K562 (cell line): ENCODE data around the gene ADAM30. TPM values are rescaled to one million over a fixed set of nuclear protein-coding genes. Genes with fewer than 3 reads are reported as not detected.

ENCODE experiments used
- ATAC-seq: fragments of 200-7000 bp; cut with Tn5 transposase; 3 replicates; pipeline ENCODE4 v1.9.1; 2020; ENCODE audit warnings: moderate library complexity
- BruUV-seq: library from RNA; stranded (reverse); fragments of 400-500 nt; replicated peaks from 2 replicates; lab custom pipeline; 2021; lab: Mats Ljungman, UMichigan
- CTCF ChIA-PET: fragments of 300-600 bp; formaldehyde crosslinking; extraction: SDS; loops from one replicate; lab custom pipeline; 2021; ENCODE audit warnings: low intra/inter-chr PET ratio; lab: Yijun Ruan, JAX
- POLR2A ChIA-PET: fragments of 300-600, 350-650 bp; sonication (Branson Sonifier 250); formaldehyde crosslinking; extraction: SDS; loops from one replicate; lab custom pipeline; 2021; ENCODE audit warnings: antibody characterized with exemption, inconsistent platforms; lab: Yijun Ruan, JAX
- DNase-seq, 4 experiments: peaks; one replicate each; pipeline versions ENCODE4 v3.0.0 to v3.0.0-alpha.2; 2011 to 2018; ENCODE audit warnings: low spot score in 3 of 4, mixed read lengths in 3 of 4; ENCODE audit errors: extremely low read depth in 1 of 4
- FAIRE-seq: peaks from 2 replicates; lab custom pipeline; 2011; peaks lifted over from hg19 to GRCh38; lab: Jason Lieb, UNC
- H2AFZ ChIP-seq: 2 replicates; pipeline ENCODE4 v1.6.0; 2011; ENCODE audit warnings: low read depth, low read length, control low read depth, inconsistent platforms
- H3K27ac ChIP-seq: fragments of 200-600 bp; 3 replicates; pipeline ENCODE4 v1.8.0; 2011; ENCODE audit warnings: low read depth, mild to moderate bottlenecking, control low read depth, inconsistent platforms, low read length, moderate library complexity, mixed read lengths; ENCODE audit errors: extremely low read depth
- H3K27me3 ChIP-seq, 2 experiments: fragments of 300-600 bp in 1 of 2; 2 replicates in 1 of 2; 3 replicates in 1 of 2; pipeline versions ENCODE4 v1.6.0 to v1.8.0; 2011; ENCODE audit warnings: inconsistent platforms in 2 of 2, low read length in 2 of 2, mild to moderate bottlenecking in 1 of 2, mixed read lengths in 1 of 2, moderate library complexity in 1 of 2; ENCODE audit not compliant: control insufficient read depth in 2 of 2, insufficient read depth in 2 of 2
- H3K36me3 ChIP-seq: fragments of 300-600 bp; 3 replicates; pipeline ENCODE4 v1.8.0; 2011; ENCODE audit warnings: mild to moderate bottlenecking, low read length, inconsistent platforms; ENCODE audit not compliant: control insufficient read depth, insufficient read depth
- H3K4me1 ChIP-seq, 2 experiments: fragments of 200-600 bp in 1 of 2; replicated peaks in 1 of 2; 2 replicates in 1 of 2; 3 replicates in 1 of 2; pipeline versions ENCODE4 v1.5.1 to v1.8.0; 2011; ENCODE audit warnings: inconsistent platforms in 2 of 2, low read length in 2 of 2, mild to moderate bottlenecking in 1 of 2, mixed read lengths in 1 of 2, moderate library complexity in 1 of 2; ENCODE audit not compliant: control insufficient read depth in 2 of 2, insufficient read depth in 2 of 2
- H3K4me2 ChIP-seq: 2 replicates; pipeline ENCODE4 v1.6.1; 2011; ENCODE audit warnings: low read length, control low read depth, inconsistent platforms, mixed read lengths; ENCODE audit not compliant: insufficient read depth
- H3K4me3 ChIP-seq: fragments of 200-600 bp; sonication (generic), shearing (Covaris generic); 2 replicates; pipeline ENCODE4 v1.5.1; 2016; ENCODE audit warnings: control low read depth, inconsistent platforms
- H3K79me2 ChIP-seq: fragments of 200-600 bp; 3 replicates; pipeline ENCODE4 v1.8.0; 2011; ENCODE audit warnings: low read length, inconsistent platforms; ENCODE audit not compliant: control insufficient read depth, insufficient read depth
- H3K9ac ChIP-seq, 2 experiments: 2 replicates each; pipeline versions ENCODE4 v1.6.0 to v1.6.1; 2011; ENCODE audit warnings: low read depth in 2 of 2, low read length in 2 of 2, control low read depth in 1 of 2, inconsistent platforms in 1 of 2, mild to moderate bottlenecking in 1 of 2, mixed read lengths in 1 of 2; ENCODE audit not compliant: insufficient read depth in 1 of 2
- H3K9me1 ChIP-seq: one replicate; pipeline ENCODE4 v1.6.0; 2011; ENCODE audit warnings: inconsistent platforms, mild to moderate bottlenecking, low read length, moderate library complexity; ENCODE audit not compliant: control insufficient read depth, insufficient read depth
- H3K9me3 ChIP-seq: replicated peaks from 2 replicates; pipeline ENCODE4 v1.5.1; 2011; ENCODE audit warnings: low read depth, low read length, inconsistent platforms; ENCODE audit not compliant: control insufficient read depth, insufficient read depth
- H4K20me1 ChIP-seq: replicated peaks from 2 replicates; pipeline ENCODE4 v1.6.1; 2011; ENCODE audit warnings: low read length, inconsistent platforms, mixed read lengths; ENCODE audit not compliant: control insufficient read depth, insufficient read depth
- ATF1 ChIP-seq, 2 experiments: fragments of 450-650 bp in 1 of 2; IDR thresholded peaks; 2 replicates each; pipeline ENCODE4 v1.6.1; 2016; ENCODE audit warnings: missing compliant biosample characterization in 1 of 2, missing genetic modification characterization in 1 of 2
- MCM7 ChIP-seq, 2 experiments: fragments of 450-650 bp; IDR thresholded peaks; 2 replicates each; pipeline ENCODE4 v1.6.1; 2016 to 2018
- NCOA4 ChIP-seq: fragments of 450-650 bp; IDR thresholded peaks from 2 replicates; pipeline ENCODE4 v1.6.1; 2018; ENCODE audit warnings: mild to moderate bottlenecking; ENCODE audit not compliant: partially characterized antibody
- POLR2A ChIP-seq: fragments of 450-650 bp; conservative IDR thresholded peaks from 2 replicates; pipeline ENCODE4 v1.6.1; 2016
- SMC3 ChIP-seq: conservative IDR thresholded peaks from 2 replicates; pipeline ENCODE4 v1.6.1; 2011; ENCODE audit warnings: low read depth, low read length, improper control_type of control experiment; ENCODE audit not compliant: insufficient read depth
- SNRNP70 ChIP-seq: fragments of 200-400 bp; formaldehyde crosslinking; optimal IDR thresholded peaks from 2 replicates; pipeline ENCODE3; 2017; ENCODE audit warnings: low read depth, low read length
- XRCC5 ChIP-seq: fragments of 200-400 bp; formaldehyde crosslinking; IDR thresholded peaks from 2 replicates; pipeline ENCODE4 v1.6.1; 2017; ENCODE audit warnings: low read depth, mild to moderate bottlenecking, low read length
- ZSCAN29 ChIP-seq: fragments of 450-650 bp; IDR thresholded peaks from 2 replicates; pipeline ENCODE4 v1.6.1; 2017
- WGBS: fragments of 100-300 bp; shearing (Covaris generic); methylation state at CpG from one replicate; pipeline ENCODE4 v1.1.6; 2016; ENCODE audit warnings: low coverage, mixed read lengths; ENCODE audit not compliant: insufficient coverage; ENCODE audit errors: missing lambda C conversion rate; 5-methylcytosine and 5-hydroxymethylcytosine counted together
- in situ Hi-C: fragments of 300-500 bp; cut with MboI; formaldehyde crosslinking; loops from 4 replicates; pipeline ENCODE4 v1.15.0; 2018; ENCODE audit warnings: inconsistent platforms, mixed read lengths
- intact Hi-C: fragments of 100-400 bp; cut with micrococcal nuclease; formaldehyde crosslinking; loops from 2 replicates; pipeline ENCODE4 v1.14.2; 2022
- polyA plus RNA-seq, 8 experiments: library from polyadenylated mRNA; depleted of rRNA in 4 of 8; stranded (reverse) in 5 of 8; unstranded in 3 of 8; fragments of >200 nt; fragmentation: Nextera tagmentation in 2 of 8; fragmentation: Illumina TruSeq in 1 of 8; extraction: Ambion mirVana in 2 of 8; extraction: Trizol in 1 of 8; gene quantifications; 2 replicates each; pipeline versions ENCODE4 v1.2.1 to v1.2.3, GENCODE V29; 2011 to 2014; ENCODE audit warnings: inconsistent platforms in 1 of 8, missing spikeins in 1 of 8
- total RNA-seq, 7 experiments: library from RNA; depleted of rRNA in 6 of 7; stranded (reverse); fragments of >200 nt in 6 of 7; fragmentation: Illumina TruSeq in 2 of 7; extraction: Trizol in 2 of 7; gene quantifications; 2 replicates each; pipeline versions ENCODE4 v1.2.1 to v1.2.3, GENCODE V29; 2011 to 2021; ENCODE audit warnings: low replicate concordance in 1 of 7
- TF ChIP-seq, protein P1 (sequence below), 2 experiments: fragments of 450-650 bp; formaldehyde crosslinking in 1 of 2; IDR thresholded peaks; 2 replicates each; pipeline versions ENCODE4 v1.4.0 to v1.6.1; 2014 to 2020; ENCODE audit warnings: mild to moderate bottlenecking in 2 of 2, borderline replicate concordance in 1 of 2, low read depth in 1 of 2

ADAM30 gene
- total and polyA plus RNA-seq, 9 of the 15 experiments (the other 6 are each of a cell fraction or from before 2014, with no cell fraction given) = not detected

GRCh38 chr1:119887427-119887826 is 8.9 kb downstream of the ADAM30 start (continued):
- no peak for TF ChIP-seq MCM7 (IDR thresholded peaks at IDR 0.05)

GRCh38 chr1:119885903-119886783 is 10.2 kb downstream of the ADAM30 start:
- Histone ChIP-seq H4K20me1 (no peaks in the 10 kb centered on the region), H3K27ac (no peak overlapping the region), H3K4me2 (no peak overlapping the region), H3K79me2 (no peaks in the 10 kb centered on the region), H3K9me1 (no peaks in the 10 kb centered on the region), H3K27me3 (no peaks in the 10 kb centered on the region; a peak in 1 of 5 replicates), H3K4me3 (no peak overlapping the region), H3K9me3 (no peaks in the 10 kb centered on the region), H3K4me1 (peaks cover 0 to 4% of the 10 kb centered on the region in 2 experiments; a peak in 2 of 5 replicates), H3K36me3 (no peaks in the 10 kb centered on the region), H2AFZ (no peak overlapping the region), H3K9ac (no peak overlapping the region)
- BruUV-seq = no TSS peak
- in situ Hi-C loops (no loop called here), intact Hi-C loops (loop anchor here (5.0 kb wide), 1 partner anchor 81 kb away; no protein-coding TSS in a partner anchor)
- 12% methylated on average over 11 of the region's 11 CpGs for WGBS
- FAIRE-seq (peak; percentile 90), DNase-seq (peak; percentile 64 to 74 (median 72)), ATAC-seq (peak; percentile 98)
- ChIA-PET CTCF (no interaction called here), POLR2A (no interaction called here)
- TF ChIP-seq NCOA4 (no peak), ATF1 (CRISPR knock-in tag; IDR thresholded peaks at IDR 0.05) (no peak), ATF1 (tag; IDR thresholded peaks at IDR 0.05) (0 out of 2 replicates have a peak, but pooled peaks have one; percentile 9), POLR2A (no peak), XRCC5 (0 out of 2 replicates have a peak, but pooled peaks have one; percentile 37), ZSCAN29 (no peak), SMC3 (peak; percentile 62), SNRNP70 (no peak)
- TF ChIP-seq, protein P1, sequence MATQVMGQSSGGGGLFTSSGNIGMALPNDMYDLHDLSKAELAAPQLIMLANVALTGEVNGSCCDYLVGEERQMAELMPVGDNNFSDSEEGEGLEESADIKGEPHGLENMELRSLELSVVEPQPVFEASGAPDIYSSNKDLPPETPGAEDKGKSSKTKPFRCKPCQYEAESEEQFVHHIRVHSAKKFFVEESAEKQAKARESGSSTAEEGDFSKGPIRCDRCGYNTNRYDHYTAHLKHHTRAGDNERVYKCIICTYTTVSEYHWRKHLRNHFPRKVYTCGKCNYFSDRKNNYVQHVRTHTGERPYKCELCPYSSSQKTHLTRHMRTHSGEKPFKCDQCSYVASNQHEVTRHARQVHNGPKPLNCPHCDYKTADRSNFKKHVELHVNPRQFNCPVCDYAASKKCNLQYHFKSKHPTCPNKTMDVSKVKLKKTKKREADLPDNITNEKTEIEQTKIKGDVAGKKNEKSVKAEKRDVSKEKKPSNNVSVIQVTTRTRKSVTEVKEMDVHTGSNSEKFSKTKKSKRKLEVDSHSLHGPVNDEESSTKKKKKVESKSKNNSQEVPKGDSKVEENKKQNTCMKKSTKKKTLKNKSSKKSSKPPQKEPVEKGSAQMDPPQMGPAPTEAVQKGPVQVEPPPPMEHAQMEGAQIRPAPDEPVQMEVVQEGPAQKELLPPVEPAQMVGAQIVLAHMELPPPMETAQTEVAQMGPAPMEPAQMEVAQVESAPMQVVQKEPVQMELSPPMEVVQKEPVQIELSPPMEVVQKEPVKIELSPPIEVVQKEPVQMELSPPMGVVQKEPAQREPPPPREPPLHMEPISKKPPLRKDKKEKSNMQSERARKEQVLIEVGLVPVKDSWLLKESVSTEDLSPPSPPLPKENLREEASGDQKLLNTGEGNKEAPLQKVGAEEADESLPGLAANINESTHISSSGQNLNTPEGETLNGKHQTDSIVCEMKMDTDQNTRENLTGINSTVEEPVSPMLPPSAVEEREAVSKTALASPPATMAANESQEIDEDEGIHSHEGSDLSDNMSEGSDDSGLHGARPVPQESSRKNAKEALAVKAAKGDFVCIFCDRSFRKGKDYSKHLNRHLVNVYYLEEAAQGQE (IDR thresholded peaks at IDR 0.05; ENCODE audit: borderline replicate concordance) = peak; percentile 54; the same call in 1 of the 2 replicates
- TF ChIP-seq, protein P1 (CRISPR knock-in tag; IDR thresholded peaks at IDR 0.05; ENCODE audit: low read depth) = no peak
